Hepatocyte (in vitro differentiated cells): ENCODE results near the gene DDN. TPM values are rescaled to one million over a fixed set of nuclear protein-coding genes. Genes with fewer than 3 reads are reported as not detected.

Source experiments
- DNase-seq: peaks from one replicate; pipeline ENCODE4 v3.0.0-alpha.2; 2016; ENCODE audit warnings: low spot score
- H2AFZ ChIP-seq: fragments of 200-600 bp; sonication (generic); 2 replicates; pipeline ENCODE4 v1.6.0; 2016; ENCODE audit warnings: antibody characterized with exemption, mild to moderate bottlenecking
- H3K27ac ChIP-seq: fragments of 200-600 bp; sonication (generic); 2 replicates; pipeline ENCODE4 v1.5.1; 2016; ENCODE audit warnings: mild to moderate bottlenecking
- H3K27me3 ChIP-seq: fragments of 200-600 bp; sonication (generic); 2 replicates; pipeline ENCODE4 v1.6.1; 2016
- H3K36me3 ChIP-seq: fragments of 200-600 bp; sonication (generic); replicated peaks from 2 replicates; pipeline ENCODE4 v1.5.1; 2016; ENCODE audit warnings: low read depth; ENCODE audit not compliant: insufficient read depth
- H3K4me1 ChIP-seq: fragments of 200-600 bp; sonication (generic); 2 replicates; pipeline ENCODE4 v1.5.1; 2016; ENCODE audit warnings: mild to moderate bottlenecking, moderate library complexity; ENCODE audit not compliant: insufficient read depth
- H3K4me2 ChIP-seq: fragments of 200-600 bp; sonication (generic); 2 replicates; pipeline ENCODE4 v1.6.0; 2016
- H3K4me3 ChIP-seq: fragments of 200-600 bp; sonication (generic); 2 replicates; pipeline ENCODE4 v1.5.1; 2016; ENCODE audit warnings: mild to moderate bottlenecking
- H3K79me2 ChIP-seq: fragments of 200-600 bp; sonication (generic); 2 replicates; pipeline ENCODE4 v1.6.0; 2017; ENCODE audit warnings: mild to moderate bottlenecking
- H3K9me2 ChIP-seq: fragments of 200-600 bp; sonication (generic); replicated peaks from 2 replicates; pipeline ENCODE4 v1.6.0; 2017; ENCODE audit warnings: mild to moderate bottlenecking; ENCODE audit not compliant: insufficient read depth
- H3K9me3 ChIP-seq: fragments of 200-600 bp; sonication (generic); 2 replicates; pipeline ENCODE4 v1.5.1; 2016; ENCODE audit warnings: low read depth, mild to moderate bottlenecking
- H4K20me1 ChIP-seq: fragments of 200-600 bp; sonication (generic); 2 replicates; pipeline ENCODE4 v1.6.0; 2016; ENCODE audit warnings: mild to moderate bottlenecking; ENCODE audit not compliant: insufficient read depth, poor library complexity, severe bottlenecking
- CTCF ChIP-seq: fragments of 200-600 bp; sonication (generic); IDR thresholded peaks from 2 replicates; pipeline ENCODE4 v1.5.1; 2016; ENCODE audit warnings: antibody characterized with exemption, mild to moderate bottlenecking; ENCODE audit not compliant: poor library complexity
- EZH2 ChIP-seq: fragments of 200-600 bp; sonication (generic); IDR thresholded peaks from 2 replicates; pipeline ENCODE4 v1.6.1; 2016; ENCODE audit warnings: antibody characterized with exemption, mild to moderate bottlenecking, borderline replicate concordance
- EZH2phosphoT487 ChIP-seq: fragments of 200-600 bp; sonication (generic); IDR thresholded peaks from one replicate; pipeline ENCODE4 v1.6.1; 2018; ENCODE audit warnings: antibody characterized with exemption, mild to moderate bottlenecking, low read depth, moderate library complexity; ENCODE audit not compliant: unreplicated experiment, severe bottlenecking
- WGBS: methylation state at CpG from one replicate; pipeline ENCODE4 v1.1.6; 2016; ENCODE audit warnings: low lambda C conversion rate; ENCODE audit errors: missing lambda C conversion rate; 5-methylcytosine and 5-hydroxymethylcytosine counted together
- polyA plus RNA-seq: library from polyadenylated mRNA; unstranded; fragments of >200 nt; fragmentation: Nextera tagmentation; extraction: Ambion mirVana; gene quantifications from 2 replicates; pipeline ENCODE4 v1.2.1, GENCODE V29; 2016
- total RNA-seq: library from RNA; depleted of rRNA; stranded (reverse); fragments of >200 nt; gene quantifications from 2 replicates; pipeline ENCODE4 v1.2.3, GENCODE V29; 2014

DDN gene
- total and polyA plus RNA-seq, 2 experiments from 2014 or later = 0.10 TPM; not detected in 1

GRCh38 chr12:49008943-49009342, 9.8 kb upstream of the DDN start:
- Histone ChIP-seq H3K4me3 (no peak overlapping the region), H3K27ac (no peak overlapping the region), H3K79me2 (no peaks in the 10 kb centered on the region), H3K4me2 (no peak overlapping the region), H3K36me3 (no peaks in the 10 kb centered on the region), H2AFZ (no peak overlapping the region), H3K9me3 (no peaks in the 10 kb centered on the region), H3K27me3 (no peaks in the 10 kb centered on the region), H4K20me1 (no peaks in the 10 kb centered on the region), H3K9me2 (no peaks in the 10 kb centered on the region), H3K4me1 (no peaks in the 10 kb centered on the region)
- TF ChIP-seq EZH2 (no peak), CTCF (no peak), EZH2phosphoT487 (no peak)
- 62% methylated on average over 1 of the region's 1 CpG for WGBS
- DNase-seq = no peak

- peaks cover 39% of the 10 kb centered on the region for H3K27me3 ChIP-seq
- 86% methylated on average over 2 of the region's 2 CpGs for WGBS
Measured at GRCh38 chr12:49000346-49000745, 1.2 kb upstream of the DDN start.

GRCh38 chr12:48998497-48999353, 450 bp downstream of the DDN start:
- Histone ChIP-seq H3K36me3 (no peaks in the 10 kb centered on the region), H3K4me3 (peak overlapping the region; percentile 33), H3K9me2 (no peaks in the 10 kb centered on the region), H3K4me2 (peak overlapping the region; percentile 98), H3K4me1 (peaks cover 19% of the 10 kb centered on the region), H3K79me2 (no peaks in the 10 kb centered on the region), H3K9me3 (no peaks in the 10 kb centered on the region), H3K27ac (no peak overlapping the region), H3K27me3 (peaks cover 51% of the 10 kb centered on the region), H2AFZ (peak overlapping the region; percentile 33), H4K20me1 (no peaks in the 10 kb centered on the region)
- TF ChIP-seq CTCF = no peak
- TF ChIP-seq EZH2phosphoT487 = peak; percentile 45
- peak; percentile 46 for DNase-seq
- WGBS = 3% methylated on average over 31 of the region's 48 CpGs

More at GRCh38 chr12:49000346-49000745, 1.2 kb upstream of the DDN start:
- H3K9me3 ChIP-seq = no peaks in the 10 kb centered on the region
- no peaks in the 10 kb centered on the region for H3K79me2 ChIP-seq
- H4K20me1 ChIP-seq = no peaks in the 10 kb centered on the region
- no peak overlapping the region for H3K4me3 ChIP-seq
- DNase-seq = no peak
- TF ChIP-seq EZH2 (no peak), EZH2phosphoT487 (no peak)
- no peak overlapping the region for H2AFZ ChIP-seq
- no peak overlapping the region for H3K27ac ChIP-seq
- H3K36me3 ChIP-seq = no peaks in the 10 kb centered on the region
- peaks cover 19% of the 10 kb centered on the region for H3K4me1 ChIP-seq
- H3K9me2 ChIP-seq = no peaks in the 10 kb centered on the region
- peak overlapping the region; percentile 98 for H3K4me2 ChIP-seq

- Histone ChIP-seq H3K4me3 (peak overlapping the region; percentile 33), H3K4me2 (peak overlapping the region; percentile 98), H3K4me1 (peaks cover 19% of the 10 kb centered on the region), H3K9me2 (no peaks in the 10 kb centered on the region), H3K27ac (no peak overlapping the region), H2AFZ (peak overlapping the region; percentile 33), H3K9me3 (no peaks in the 10 kb centered on the region), H3K27me3 (peaks cover 58% of the 10 kb centered on the region), H4K20me1 (no peaks in the 10 kb centered on the region), H3K36me3 (no peaks in the 10 kb centered on the region), H3K79me2 (no peaks in the 10 kb centered on the region)
- TF ChIP-seq EZH2 (no peak), EZH2phosphoT487 (peak; percentile 58)
- DNase-seq = peak; percentile 65
- 6% methylated on average over 41 of the region's 57 CpGs for WGBS
Measured at GRCh38 chr12:48997719-48998496, 1.3 kb downstream of the DDN start.
